K562 (cell line): ENCODE data around the gene LY6G6F. TPM values are rescaled to one million over a fixed set of nuclear protein-coding genes. Genes with fewer than 3 reads are reported as not detected.

Experiments used
- ARID1B ChIP-seq: fragments of 450-650 bp; IDR thresholded peaks from 2 replicates; pipeline ENCODE4 v1.6.1; 2016; ENCODE audit warnings: antibody characterized with exemption, mild to moderate bottlenecking, inconsistent platforms
- CUX1 ChIP-seq: fragments of 200-800 bp; sonication (Bioruptor generic); IDR thresholded peaks from 2 replicates; pipeline ENCODE4 v1.6.1; 2016; ENCODE audit warnings: missing genetic modification characterization, missing compliant biosample characterization
- FUS ChIP-seq: fragments of 200-400 bp; formaldehyde crosslinking; optimal IDR thresholded peaks from 2 replicates; pipeline ENCODE3; 2017; ENCODE audit warnings: low read depth, low read length
- HNRNPK ChIP-seq: fragments of 200-400 bp; formaldehyde crosslinking; IDR thresholded peaks from one replicate; pipeline ENCODE4 v1.6.1; 2018; ENCODE audit warnings: mild to moderate bottlenecking, low read depth, low read length; ENCODE audit not compliant: poor library complexity, severe bottlenecking
- LARP7 ChIP-seq: fragments of 450-650 bp; IDR thresholded peaks from 2 replicates; pipeline ENCODE4 v1.6.1; 2016
- RBM39 ChIP-seq: fragments of 200-400 bp; formaldehyde crosslinking; optimal IDR thresholded peaks from 2 replicates; pipeline ENCODE3; 2018; ENCODE audit warnings: low read depth, low read length
- SIN3A ChIP-seq, 2 experiments: fragments of 150-350 bp in 1 of 2; IDR thresholded peaks; 2 replicates each; pipeline ENCODE4 v1.6.1; 2011 to 2016; ENCODE audit warnings: borderline replicate concordance in 2 of 2, low read depth in 2 of 2, low read length in 2 of 2, mild to moderate bottlenecking in 2 of 2, moderate library complexity in 2 of 2; ENCODE audit not compliant: control insufficient read depth in 1 of 2
- SIX5 ChIP-seq, 2 experiments: IDR thresholded peaks; 2 replicates each; pipeline ENCODE4 v1.6.1; 2011; ENCODE audit warnings: low read length in 2 of 2, borderline replicate concordance in 1 of 2, low read depth in 1 of 2, mild to moderate bottlenecking in 1 of 2, moderate library complexity in 1 of 2; ENCODE audit not compliant: insufficient read depth in 1 of 2
- SMAD1 ChIP-seq: fragments of 150-350 bp; IDR thresholded peaks from 2 replicates; pipeline ENCODE4 v1.6.1; 2014; ENCODE audit warnings: low read length, low read depth; ENCODE audit not compliant: partially characterized antibody
- SOX6 ChIP-seq: fragments of 450-650 bp; IDR thresholded peaks from 2 replicates; pipeline ENCODE4 v1.6.1; 2014; ENCODE audit warnings: mild to moderate bottlenecking
- TAL1 ChIP-seq: fragments of 450-650 bp; IDR thresholded peaks from 2 replicates; pipeline ENCODE4 v1.6.1; 2016; ENCODE audit warnings: mild to moderate bottlenecking
- ZBTB11 ChIP-seq, 3 experiments: fragments of 200-800 bp in 1 of 3; fragments of 250-450 bp in 1 of 3; fragments of 450-650 bp in 1 of 3; sonication (Bioruptor Pico) in 1 of 3; sonication (Bioruptor generic) in 1 of 3; formaldehyde crosslinking in 1 of 3; IDR thresholded peaks; 2 replicates each; pipeline versions ENCODE4 v1.6.1 to v1.8.0; 2016 to 2022; ENCODE audit warnings: mild to moderate bottlenecking in 2 of 3, missing genetic modification characterization in 2 of 3, missing compliant biosample characterization in 1 of 3, moderate library complexity in 1 of 3
- ZNF133 ChIP-seq: fragments of 250-450 bp; sonication (Bioruptor Pico); IDR thresholded peaks from 2 replicates; pipeline ENCODE4 v1.4.0; 2020; ENCODE audit warnings: mild to moderate bottlenecking
- ZNF778 ChIP-seq: fragments of 450-650 bp; formaldehyde crosslinking; IDR thresholded peaks from 2 replicates; pipeline ENCODE4 v1.4.0; 2020; ENCODE audit warnings: mild to moderate bottlenecking, moderate library complexity
- polyA plus RNA-seq, 8 experiments: library from polyadenylated mRNA; depleted of rRNA in 4 of 8; stranded (reverse) in 5 of 8; unstranded in 3 of 8; fragments of >200 nt; fragmentation: Nextera tagmentation in 2 of 8; fragmentation: Illumina TruSeq in 1 of 8; extraction: Ambion mirVana in 2 of 8; extraction: Trizol in 1 of 8; gene quantifications; 2 replicates each; pipeline versions ENCODE4 v1.2.1 to v1.2.3, GENCODE V29; 2011 to 2014; ENCODE audit warnings: inconsistent platforms in 1 of 8, missing spikeins in 1 of 8
- total RNA-seq, 7 experiments: library from RNA; depleted of rRNA in 6 of 7; stranded (reverse); fragments of >200 nt in 6 of 7; fragmentation: Illumina TruSeq in 2 of 7; extraction: Trizol in 2 of 7; gene quantifications; 2 replicates each; pipeline versions ENCODE4 v1.2.1 to v1.2.3, GENCODE V29; 2011 to 2021; ENCODE audit warnings: low replicate concordance in 1 of 7
- TF ChIP-seq, protein P1 (sequence below): fragments of 450-650 bp; formaldehyde crosslinking; IDR thresholded peaks from 2 replicates; pipeline ENCODE4 v1.4.0; 2022; ENCODE audit warnings: missing genetic modification characterization
- TF ChIP-seq, protein P2 (sequence below): sonication (generic); formaldehyde crosslinking; IDR thresholded peaks from 2 replicates; pipeline ENCODE4 v1.8.0; 2022; ENCODE audit warnings: mild to moderate bottlenecking, missing genetic modification reagents, borderline replicate concordance

The LY6G6F gene
- total and polyA plus RNA-seq, 9 of the 15 experiments (the other 6 are each of a cell fraction or from before 2014, with no cell fraction given) = 0.14 to 0.50 (median 0.28) TPM; not detected in 2

DNA sequence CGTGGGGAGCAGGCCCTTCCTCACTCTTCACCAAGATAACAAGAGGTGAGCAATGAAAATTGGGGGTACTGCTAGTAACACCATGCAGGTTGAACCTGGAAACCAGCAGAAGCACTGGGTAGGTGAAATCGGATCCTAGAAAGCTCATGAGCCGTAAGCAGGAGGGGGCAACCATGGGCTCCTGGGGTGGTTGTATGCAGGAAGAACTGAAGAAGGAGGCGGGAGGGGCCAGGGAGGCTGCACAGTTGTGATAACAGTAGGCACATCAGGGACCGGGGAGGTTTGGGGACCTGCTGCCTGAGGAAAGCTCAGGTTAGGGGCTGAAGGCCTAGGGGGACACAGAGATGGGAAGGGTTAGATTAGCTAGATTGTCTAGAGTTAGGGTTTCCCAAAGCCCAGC, 20.2 kb upstream of the LY6G6F start (continued):
- TF ChIP-seq SIN3A (IDR thresholded peaks at IDR 0.05; ENCODE audit: borderline replicate concordance in 2 of 2, control insufficient read depth in 1 of 2, low read depth in 2 of 2, low read length in 2 of 2) (no peak), LARP7 (no peak), RBM39 (no peak), HNRNPK (no peak), ZNF133 (CRISPR knock-in tag) (0 out of 2 replicates have a peak, but pooled peaks have one; percentile 21), ZNF778 (CRISPR knock-in tag) (no peak), SIX5 (IDR thresholded peaks at IDR 0.05; ENCODE audit: borderline replicate concordance in 1 of 2, insufficient read depth in 1 of 2, low read depth in 1 of 2, low read length in 2 of 2) (no peak), SOX6 (no peak), ZBTB11 (CRISPR knock-in tag; IDR thresholded peaks at IDR 0.05) (no peak), SMAD1 (no peak), CUX1 (CRISPR knock-in tag) (no peak), ARID1B (peak; percentile 91), FUS (no peak), TAL1 (peak; percentile 67; the same call in 1 of the 2 replicates)
- TF ChIP-seq, protein P1, sequence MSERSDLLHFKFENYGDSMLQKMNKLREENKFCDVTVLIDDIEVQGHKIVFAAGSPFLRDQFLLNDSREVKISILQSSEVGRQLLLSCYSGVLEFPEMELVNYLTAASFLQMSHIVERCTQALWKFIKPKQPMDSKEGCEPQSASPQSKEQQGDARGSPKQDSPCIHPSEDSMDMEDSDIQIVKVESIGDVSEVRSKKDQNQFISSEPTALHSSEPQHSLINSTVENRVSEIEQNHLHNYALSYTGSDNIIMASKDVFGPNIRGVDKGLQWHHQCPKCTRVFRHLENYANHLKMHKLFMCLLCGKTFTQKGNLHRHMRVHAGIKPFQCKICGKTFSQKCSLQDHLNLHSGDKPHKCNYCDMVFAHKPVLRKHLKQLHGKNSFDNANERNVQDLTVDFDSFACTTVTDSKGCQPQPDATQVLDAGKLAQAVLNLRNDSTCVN (CRISPR knock-in tag) = no peak; the same call in 1 of the 2 replicates
- TF ChIP-seq, protein P2, sequence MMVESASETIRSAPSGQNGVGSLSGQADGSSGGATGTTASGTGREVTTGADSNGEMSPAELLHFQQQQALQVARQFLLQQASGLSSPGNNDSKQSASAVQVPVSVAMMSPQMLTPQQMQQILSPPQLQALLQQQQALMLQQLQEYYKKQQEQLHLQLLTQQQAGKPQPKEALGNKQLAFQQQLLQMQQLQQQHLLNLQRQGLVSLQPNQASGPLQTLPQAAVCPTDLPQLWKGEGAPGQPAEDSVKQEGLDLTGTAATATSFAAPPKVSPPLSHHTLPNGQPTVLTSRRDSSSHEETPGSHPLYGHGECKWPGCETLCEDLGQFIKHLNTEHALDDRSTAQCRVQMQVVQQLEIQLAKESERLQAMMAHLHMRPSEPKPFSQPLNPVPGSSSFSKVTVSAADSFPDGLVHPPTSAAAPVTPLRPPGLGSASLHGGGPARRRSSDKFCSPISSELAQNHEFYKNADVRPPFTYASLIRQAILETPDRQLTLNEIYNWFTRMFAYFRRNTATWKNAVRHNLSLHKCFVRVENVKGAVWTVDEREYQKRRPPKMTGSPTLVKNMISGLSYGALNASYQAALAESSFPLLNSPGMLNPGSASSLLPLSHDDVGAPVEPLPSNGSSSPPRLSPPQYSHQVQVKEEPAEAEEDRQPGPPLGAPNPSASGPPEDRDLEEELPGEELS = no peak
